ENCODE data around the gene NINJ2. TPM values are rescaled to one million over a fixed set of nuclear protein-coding genes. Genes with fewer than 3 reads are reported as not detected.

Gene NINJ2
- total RNA-seq, 1 experiment from 2014 or later, result 0.24 TPM

DNA sequence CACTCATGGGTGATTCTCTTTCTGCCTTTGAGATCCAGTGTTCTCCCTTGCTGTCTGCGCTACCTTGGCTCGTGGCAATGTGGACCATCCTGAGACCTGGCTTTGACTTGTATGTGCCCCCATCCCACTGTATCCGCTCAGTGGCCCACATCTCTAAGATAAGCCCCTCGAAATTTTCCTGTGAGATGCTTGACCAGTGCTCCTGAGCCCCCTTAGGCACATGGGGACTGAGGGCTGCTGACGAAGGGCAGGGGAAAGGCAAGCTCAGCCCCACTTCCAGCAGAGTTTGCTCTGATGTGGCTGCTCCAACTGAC, 1.5 kb upstream of the NINJ2 start:
- H3K27ac Mint-ChIP-seq, result no peak overlapping the region
- no peak overlapping the region for H3K4ac ChIP-seq (ENCODE audit: low read depth, low read length)
- no peak overlapping the region for H3K27ac ChIP-seq (ENCODE audit: insufficient read length, low read depth, low read length)
- H3K27me3 ChIP-seq (ENCODE audit: insufficient read depth, low read length), result no peaks in the 10 kb centered on the region
- H3K27me3 Mint-ChIP-seq (ENCODE audit: low read depth), result peaks cover 5% of the 10 kb centered on the region; the same call in 1 of the 2 replicates
- no peak overlapping the region for H2AFZ ChIP-seq (ENCODE audit: low read length)
- no peaks in the 10 kb centered on the region for H3K79me1 ChIP-seq (ENCODE audit: insufficient read depth, low read depth, low read length, poor library complexity, severe bottlenecking)
- no peak overlapping the region for H3K4me3 Mint-ChIP-seq
- no peak overlapping the region for H4K91ac ChIP-seq (ENCODE audit: insufficient read length, low read depth, low read length)
- no peak overlapping the region for H3K18ac ChIP-seq (ENCODE audit: insufficient read length, low read depth, low read length)
- H3K79me2 ChIP-seq (ENCODE audit: insufficient read depth, low read length), result no peaks in the 10 kb centered on the region
- no peak overlapping the region for H3K14ac ChIP-seq (ENCODE audit: insufficient read depth, low read length)
- no peak overlapping the region for H2BK120ac ChIP-seq (ENCODE audit: low read depth, low read length, poor library complexity, severe bottlenecking)
- H3K36me3 Mint-ChIP-seq (ENCODE audit: insufficient read depth in 1 of 3, low read depth in 3 of 3), result no peaks in the 10 kb centered on the region
- no peak overlapping the region for H4K8ac ChIP-seq (replicated peaks; ENCODE audit: insufficient read length, low read depth, low read length)
- H3K23me2 ChIP-seq (ENCODE audit: insufficient read length, low read depth, low read length, poor library complexity, severe bottlenecking), result no peaks in the 10 kb centered on the region
- no peak overlapping the region for H2BK12ac ChIP-seq (ENCODE audit: insufficient read length, low read depth, low read length)
- H4K5ac ChIP-seq (ENCODE audit: insufficient read length, low read depth, low read length), result no peak overlapping the region
- no peak overlapping the region for H2BK20ac ChIP-seq (ENCODE audit: low read depth, low read length, poor library complexity, severe bottlenecking)
- H3K9ac ChIP-seq (ENCODE audit: extremely low read depth, insufficient read length, low read length), result no peak overlapping the region
- H3K4me1 Mint-ChIP-seq, result peaks cover 18 to 33% of the 10 kb centered on the region in 2 experiments
- H3K9me3 Mint-ChIP-seq, result no peaks in the 10 kb centered on the region
- no peak overlapping the region for H2AK5ac ChIP-seq (ENCODE audit: insufficient read length, low read length)
- no peak overlapping the region for H3K4me2 ChIP-seq (ENCODE audit: insufficient read depth, insufficient read length, low read length)
- TF ChIP-seq, protein P1, sequence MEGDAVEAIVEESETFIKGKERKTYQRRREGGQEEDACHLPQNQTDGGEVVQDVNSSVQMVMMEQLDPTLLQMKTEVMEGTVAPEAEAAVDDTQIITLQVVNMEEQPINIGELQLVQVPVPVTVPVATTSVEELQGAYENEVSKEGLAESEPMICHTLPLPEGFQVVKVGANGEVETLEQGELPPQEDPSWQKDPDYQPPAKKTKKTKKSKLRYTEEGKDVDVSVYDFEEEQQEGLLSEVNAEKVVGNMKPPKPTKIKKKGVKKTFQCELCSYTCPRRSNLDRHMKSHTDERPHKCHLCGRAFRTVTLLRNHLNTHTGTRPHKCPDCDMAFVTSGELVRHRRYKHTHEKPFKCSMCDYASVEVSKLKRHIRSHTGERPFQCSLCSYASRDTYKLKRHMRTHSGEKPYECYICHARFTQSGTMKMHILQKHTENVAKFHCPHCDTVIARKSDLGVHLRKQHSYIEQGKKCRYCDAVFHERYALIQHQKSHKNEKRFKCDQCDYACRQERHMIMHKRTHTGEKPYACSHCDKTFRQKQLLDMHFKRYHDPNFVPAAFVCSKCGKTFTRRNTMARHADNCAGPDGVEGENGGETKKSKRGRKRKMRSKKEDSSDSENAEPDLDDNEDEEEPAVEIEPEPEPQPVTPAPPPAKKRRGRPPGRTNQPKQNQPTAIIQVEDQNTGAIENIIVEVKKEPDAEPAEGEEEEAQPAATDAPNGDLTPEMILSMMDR (conservative IDR thresholded peaks at IDR 0.05), result no peak
- peaks cover 3% of the 10 kb centered on the region; the same call in 1 of the 2 replicates for H3K4me1 ChIP-seq (ENCODE audit: insufficient read depth, low read length)
- no peak overlapping the region for H3K56ac ChIP-seq (ENCODE audit: insufficient read length, low read depth, low read length)
- no peaks in the 10 kb centered on the region for H3K9me3 ChIP-seq (ENCODE audit: control insufficient read depth, low read depth, low read length)
- H4K20me1 ChIP-seq (ENCODE audit: control insufficient read depth, insufficient read depth, insufficient read length), result no peaks in the 10 kb centered on the region
- WGBS (ENCODE audit: extremely low coverage, insufficient read length, low lambda C conversion rate), result no CpG with 5 or more reads among the region's 5 CpGs
- no peak overlapping the region for H3K23ac ChIP-seq (ENCODE audit: insufficient read length, low read depth, low read length)
- H3T11ph ChIP-seq (ENCODE audit: low read length), result no peak overlapping the region
- no peak overlapping the region for H2BK5ac ChIP-seq (ENCODE audit: insufficient read length, low read length)
- DNase-seq, result no peak
- H2BK15ac ChIP-seq (ENCODE audit: low read depth, low read length), result no peak overlapping the region

Measured in H9 (cell line).